ENCODE results near the gene ZFP92. TPM values are rescaled to one million over a fixed set of nuclear protein-coding genes. Genes with fewer than 3 reads are reported as not detected.

The ZFP92 gene
- total RNA-seq, 5 donors from 2014 or later (not counting 1 experiment from before 2014, with no cell fraction given) = 0.60 to 1.4 (median 1.2) TPM

- 100% methylated on average over 5 of the region's 9 CpGs for WGBS (ENCODE audit: insufficient coverage)
- CTCF ChIA-PET = no interaction called here
- no peak overlapping the region for H3K4me3 Mint-ChIP-seq
- no peaks in the 10 kb centered on the region for H3K9me3 ChIP-seq
- no peak overlapping the region for H3K4me3 ChIP-seq (ENCODE audit: control insufficient read depth in 1 of 2, extremely low read depth in 1 of 2, low read length in 1 of 2)
- POLR2A ChIA-PET = no interaction called here
- H3K36me3 ChIP-seq (ENCODE audit: control insufficient read depth in 2 of 2, extremely low read depth in 1 of 2, insufficient read depth in 1 of 2, low read length in 1 of 2) = peaks cover 4 to 11% of the 10 kb centered on the region in 2 donors
- ATAC-seq (replicated peaks in 1 of 4) (no peak), DNase-seq (no peak)
- no peaks in the 10 kb centered on the region for H3K27me3 Mint-ChIP-seq
- no peaks in the 10 kb centered on the region for H3K27me3 ChIP-seq (replicated peaks in 1 of 2; ENCODE audit: control insufficient read depth in 2 of 2, extremely low read depth in 1 of 2, insufficient read depth in 2 of 2, low read length in 1 of 2)
- no peak overlapping the region for H3K27ac Mint-ChIP-seq
- H3K4me1 Mint-ChIP-seq = peaks cover 0 to 2% (median 0%) of the 10 kb centered on the region in 3 donors
- peaks cover 10% of the 10 kb centered on the region for H3K36me3 Mint-ChIP-seq
- no peaks in the 10 kb centered on the region for H3K4me1 ChIP-seq (ENCODE audit: control insufficient read depth in 1 of 2, extremely low read depth in 1 of 2, insufficient read depth in 2 of 2, low read length in 2 of 2)
- H3K27ac ChIP-seq (ENCODE audit: low read length) = no peak overlapping the region
- H3K9me3 Mint-ChIP-seq = no peaks in the 10 kb centered on the region
Observed at GRCh38 chrX:153456704-153457103, 45.4 kb downstream of the ZFP92 start.

- Mint-ChIP-seq H3K27me3 (no peaks in the 10 kb centered on the region), H3K4me3 (no peak overlapping the region), H3K9me3 (no peaks in the 10 kb centered on the region), H3K36me3 (peaks cover 12% of the 10 kb centered on the region), H3K27ac (no peak overlapping the region), H3K4me1 (peaks cover 0 to 2% (median 0%) of the 10 kb centered on the region in 3 donors)
- Histone ChIP-seq H3K36me3 (ENCODE audit: control insufficient read depth in 2 of 2, extremely low read depth in 1 of 2, insufficient read depth in 1 of 2, low read length in 1 of 2) (peaks cover 4 to 11% of the 10 kb centered on the region in 2 donors), H3K27me3 (replicated peaks in 1 of 2; ENCODE audit: control insufficient read depth in 2 of 2, extremely low read depth in 1 of 2, insufficient read depth in 2 of 2, low read length in 1 of 2) (no peaks in the 10 kb centered on the region), H3K27ac (ENCODE audit: low read length) (no peak overlapping the region), H3K4me1 (ENCODE audit: control insufficient read depth in 1 of 2, extremely low read depth in 1 of 2, insufficient read depth in 2 of 2, low read length in 2 of 2) (no peaks in the 10 kb centered on the region), H3K4me3 (ENCODE audit: control insufficient read depth in 1 of 2, extremely low read depth in 1 of 2, low read length in 1 of 2) (no peak overlapping the region), H3K9me3 (no peaks in the 10 kb centered on the region)
- ATAC-seq (replicated peaks in 1 of 4) (no peak), DNase-seq (no peak)
- ChIA-PET CTCF (no interaction called here), POLR2A (interaction anchor here in 1 of 2 donors (0.5 kb wide), 1 partner anchor 123 kb away, joined by 4 read pairs; no protein-coding TSS in a partner anchor)
- WGBS (ENCODE audit: insufficient coverage) = 95% methylated on average over 10 of the region's 18 CpGs
Observed at GRCh38 chrX:153457136-153457825, 46.0 kb downstream of the ZFP92 start.

GRCh38 chrX:153457827-153458466, 46.7 kb downstream of the ZFP92 start:
- DNase-seq (no peak), ATAC-seq (replicated peaks in 1 of 4) (no peak)
- Mint-ChIP-seq H3K4me1 (peaks cover 0 to 2% (median 0%) of the 10 kb centered on the region in 3 donors), H3K27me3 (no peaks in the 10 kb centered on the region), H3K4me3 (no peak overlapping the region), H3K27ac (no peak overlapping the region), H3K36me3 (peaks cover 12% of the 10 kb centered on the region), H3K9me3 (no peaks in the 10 kb centered on the region)
- no peak overlapping the region for H3K27ac ChIP-seq (ENCODE audit: low read length)
- ChIA-PET CTCF (no interaction called here), POLR2A (interaction anchor here in 1 of 2 donors (0.5 kb wide), 1 partner anchor 124 kb away, joined by 4 read pairs; no protein-coding TSS in a partner anchor)
- H3K4me1 ChIP-seq (ENCODE audit: control insufficient read depth in 1 of 2, extremely low read depth in 1 of 2, insufficient read depth in 2 of 2, low read length in 2 of 2) = no peaks in the 10 kb centered on the region
- no peaks in the 10 kb centered on the region for H3K27me3 ChIP-seq (replicated peaks in 1 of 2; ENCODE audit: control insufficient read depth in 2 of 2, extremely low read depth in 1 of 2, insufficient read depth in 2 of 2, low read length in 1 of 2)
- 97% methylated on average over 5 of the region's 17 CpGs for WGBS (ENCODE audit: insufficient coverage)
- H3K4me3 ChIP-seq (ENCODE audit: control insufficient read depth in 1 of 2, extremely low read depth in 1 of 2, low read length in 1 of 2) = no peak overlapping the region
- H3K9me3 ChIP-seq = no peaks in the 10 kb centered on the region
- H3K36me3 ChIP-seq (ENCODE audit: control insufficient read depth in 2 of 2, extremely low read depth in 1 of 2, insufficient read depth in 1 of 2, low read length in 1 of 2) = peaks cover 4 to 11% of the 10 kb centered on the region in 2 donors

- Mint-ChIP-seq H3K36me3 (peaks cover 12% of the 10 kb centered on the region), H3K4me1 (peaks cover 0 to 2% (median 0%) of the 10 kb centered on the region in 3 donors)
- no peak for DNase-seq
Observed at GRCh38 chrX:153458476-153458875, 47.2 kb downstream of the ZFP92 start.

GRCh38 chrX:153459986-153460385, 48.7 kb downstream of the ZFP92 start:
- Mint-ChIP-seq H3K36me3 (peaks cover 15% of the 10 kb centered on the region), H3K4me3 (no peak overlapping the region), H3K9me3 (no peaks in the 10 kb centered on the region), H3K27me3 (no peaks in the 10 kb centered on the region), H3K27ac (no peak overlapping the region), H3K4me1 (peaks cover 0 to 2% (median 0%) of the 10 kb centered on the region in 3 donors)
- H3K4me3 ChIP-seq (ENCODE audit: control insufficient read depth in 1 of 2, extremely low read depth in 1 of 2, low read length in 1 of 2) = no peak overlapping the region
- no peaks in the 10 kb centered on the region for H3K4me1 ChIP-seq (ENCODE audit: control insufficient read depth in 1 of 2, extremely low read depth in 1 of 2, insufficient read depth in 2 of 2, low read length in 2 of 2)
- POLR2A ChIA-PET = no interaction called here
- ATAC-seq (replicated peaks in 1 of 4) (no peak), DNase-seq (no peak)
- peaks cover 2 to 16% of the 10 kb centered on the region in 2 donors for H3K36me3 ChIP-seq (ENCODE audit: control insufficient read depth in 2 of 2, extremely low read depth in 1 of 2, insufficient read depth in 1 of 2, low read length in 1 of 2)
- H3K27ac ChIP-seq (ENCODE audit: low read length) = no peak overlapping the region
- WGBS (ENCODE audit: insufficient coverage) = no CpG with 5 or more reads among the region's 4 CpGs
- CTCF ChIA-PET = no interaction called here
- H3K27me3 ChIP-seq (replicated peaks in 1 of 2; ENCODE audit: control insufficient read depth in 2 of 2, extremely low read depth in 1 of 2, insufficient read depth in 2 of 2, low read length in 1 of 2) = no peaks in the 10 kb centered on the region
- no peaks in the 10 kb centered on the region for H3K9me3 ChIP-seq

More at GRCh38 chrX:153458476-153458875, 47.2 kb downstream of the ZFP92 start:
- no peaks in the 10 kb centered on the region for H3K9me3 ChIP-seq
- no peak for ATAC-seq (replicated peaks in 1 of 4)
- POLR2A ChIA-PET = no interaction called here
- CTCF ChIA-PET = no interaction called here
- no peaks in the 10 kb centered on the region for H3K27me3 Mint-ChIP-seq
- no peak overlapping the region for H3K4me3 Mint-ChIP-seq
- no peaks in the 10 kb centered on the region for H3K27me3 ChIP-seq (replicated peaks in 1 of 2; ENCODE audit: control insufficient read depth in 2 of 2, extremely low read depth in 1 of 2, insufficient read depth in 2 of 2, low read length in 1 of 2)
- no peak overlapping the region for H3K27ac Mint-ChIP-seq
- no peak overlapping the region for H3K4me3 ChIP-seq (ENCODE audit: control insufficient read depth in 1 of 2, extremely low read depth in 1 of 2, low read length in 1 of 2)
- no peaks in the 10 kb centered on the region for H3K4me1 ChIP-seq (ENCODE audit: control insufficient read depth in 1 of 2, extremely low read depth in 1 of 2, insufficient read depth in 2 of 2, low read length in 2 of 2)
- peaks cover 4 to 11% of the 10 kb centered on the region in 2 donors for H3K36me3 ChIP-seq (ENCODE audit: control insufficient read depth in 2 of 2, extremely low read depth in 1 of 2, insufficient read depth in 1 of 2, low read length in 1 of 2)
- H3K27ac ChIP-seq (ENCODE audit: low read length) = no peak overlapping the region
- H3K9me3 Mint-ChIP-seq = no peaks in the 10 kb centered on the region
- no CpG with 5 or more reads among the region's 4 CpGs for WGBS (ENCODE audit: insufficient coverage)

- peak; percentile 52 to 69 (median 63) for ATAC-seq (replicated peaks in 1 of 4)
- CTCF ChIA-PET = interaction anchor here (0.6 to 1.1 kb wide), 2 partner anchors 12 to 46 kb away, joined by 3 to 6 read pairs; no protein-coding TSS in a partner anchor
- Mint-ChIP-seq H3K4me3 (no peak overlapping the region), H3K36me3 (peaks cover 15% of the 10 kb centered on the region), H3K4me1 (peaks cover 0 to 2% (median 0%) of the 10 kb centered on the region in 3 donors), H3K27ac (no peak overlapping the region), H3K9me3 (no peaks in the 10 kb centered on the region), H3K27me3 (no peaks in the 10 kb centered on the region)
- Histone ChIP-seq H3K27me3 (replicated peaks in 1 of 2; ENCODE audit: control insufficient read depth in 2 of 2, extremely low read depth in 1 of 2, insufficient read depth in 2 of 2, low read length in 1 of 2) (no peaks in the 10 kb centered on the region), H3K4me1 (ENCODE audit: control insufficient read depth in 1 of 2, extremely low read depth in 1 of 2, insufficient read depth in 2 of 2, low read length in 2 of 2) (no peaks in the 10 kb centered on the region), H3K4me3 (ENCODE audit: control insufficient read depth in 1 of 2, extremely low read depth in 1 of 2, low read length in 1 of 2) (no peak overlapping the region), H3K27ac (ENCODE audit: low read length) (no peak overlapping the region), H3K36me3 (ENCODE audit: control insufficient read depth in 2 of 2, extremely low read depth in 1 of 2, insufficient read depth in 1 of 2, low read length in 1 of 2) (peaks cover 0 to 13% of the 10 kb centered on the region in 2 donors), H3K9me3 (no peaks in the 10 kb centered on the region)
- WGBS (ENCODE audit: insufficient coverage) = 100% methylated on average over 1 of the region's 7 CpGs
- DNase-seq = peak in 29 of 35 experiments; percentile 9 to 59 (median 36)
- POLR2A ChIA-PET = no interaction called here
Observed at GRCh38 chrX:153460826-153461225, 49.6 kb downstream of the ZFP92 start.

All from T-cell (primary cell).